D341Med (cell line): ENCODE results near the gene MED10.

ENCODE experiments used
- DNase-seq: peaks from one replicate; pipeline ENCODE4 v3.0.0; 2012; ENCODE audit warnings: low spot score

The MED10 gene

GRCh38 chr5:6348476-6349000, 29.8 kb downstream of the MED10 start:
- no peak for DNase-seq

DNA sequence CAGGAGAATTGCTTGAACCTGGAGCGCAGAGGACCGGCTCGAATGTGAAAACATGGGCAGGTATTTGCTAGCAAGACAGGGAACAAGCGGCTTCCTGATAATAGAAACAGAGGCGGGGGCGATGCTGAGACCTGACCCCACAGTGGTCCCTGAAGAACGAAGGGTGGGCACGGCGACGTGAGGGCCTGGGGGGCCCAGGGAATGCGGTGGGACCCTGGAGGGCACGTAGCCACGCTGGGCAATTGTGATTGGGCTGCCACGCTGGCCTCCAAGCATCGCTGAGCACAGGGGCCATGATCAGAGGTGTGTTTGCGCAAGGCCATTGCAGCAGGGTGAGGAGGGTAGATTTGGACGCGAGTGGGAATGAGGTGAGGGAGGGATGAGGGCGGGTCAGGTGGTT, 30.7 kb downstream of the MED10 start:
- no peak for DNase-seq

- no peak for DNase-seq
These were observed 31.2 kb downstream of the MED10 start for GRCh38 chr5:6347165-6347564.

- DNase-seq = no peak
These were observed 33.8 kb downstream of the MED10 start for GRCh38 chr5:6344593-6344989.

DNA sequence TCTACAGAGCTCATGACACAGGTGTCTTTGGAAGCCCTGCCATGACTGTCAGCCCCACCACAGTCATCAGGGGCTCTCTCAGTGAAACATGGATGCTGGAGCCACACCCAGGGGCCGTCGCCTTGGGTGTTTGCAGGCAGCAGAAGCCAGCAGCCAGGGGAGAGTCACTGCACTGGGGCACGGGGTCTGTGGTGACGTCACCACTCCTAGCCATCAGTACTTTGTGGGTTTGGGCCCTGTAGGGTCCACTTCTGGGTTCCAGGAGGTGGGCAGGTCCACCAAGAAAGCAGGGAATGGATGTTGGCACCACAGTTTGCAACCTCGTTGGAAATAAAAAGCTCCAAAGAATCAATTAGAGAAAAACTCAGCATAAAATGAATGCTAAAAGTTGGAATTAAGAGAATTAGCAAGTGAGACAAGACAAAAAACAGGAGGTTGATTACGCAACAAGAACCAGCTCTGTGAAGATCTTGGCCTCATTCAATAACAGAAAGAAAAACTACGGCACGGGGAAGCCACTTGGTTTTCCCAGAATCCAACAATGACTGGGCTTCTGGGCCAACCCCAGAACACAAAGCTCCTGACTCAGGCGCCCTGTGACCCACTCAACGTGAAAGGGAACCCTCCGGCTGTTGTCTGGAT, 34.3 kb downstream of the MED10 start:
- DNase-seq = no peak

DNA sequence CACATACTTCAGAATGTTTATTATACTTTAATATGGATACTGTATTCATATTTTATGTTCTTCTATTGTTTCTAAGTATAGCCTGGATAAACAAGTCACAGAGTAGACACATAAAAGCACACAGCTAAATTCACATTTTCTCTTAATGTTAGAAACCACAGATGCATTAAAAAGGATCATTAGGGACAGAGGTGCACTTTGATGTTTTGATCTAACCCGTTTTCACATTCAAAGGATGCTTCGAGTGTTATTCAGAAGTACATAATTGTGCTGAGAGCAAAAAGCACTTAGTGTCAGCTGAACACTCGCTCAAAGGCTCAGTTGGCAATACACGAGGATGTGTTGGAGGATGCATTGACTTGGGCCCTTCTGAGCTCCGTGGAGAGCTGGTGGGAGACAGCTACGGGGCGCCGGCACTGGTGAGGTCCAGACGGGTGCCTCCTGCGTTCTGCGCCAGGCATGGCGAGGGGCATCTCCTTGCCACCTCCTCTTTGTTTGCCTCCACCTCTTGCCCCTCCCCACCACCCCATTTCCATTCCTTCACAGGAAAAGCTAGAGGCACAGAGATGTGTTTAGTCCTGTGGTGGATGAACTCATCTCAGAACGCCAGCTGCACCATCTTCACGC, 35.5 kb downstream of the MED10 start:
- DNase-seq = no peak

GRCh38 chr5:6340100-6340499, 38.2 kb downstream of the MED10 start:
- no peak for DNase-seq

DNA sequence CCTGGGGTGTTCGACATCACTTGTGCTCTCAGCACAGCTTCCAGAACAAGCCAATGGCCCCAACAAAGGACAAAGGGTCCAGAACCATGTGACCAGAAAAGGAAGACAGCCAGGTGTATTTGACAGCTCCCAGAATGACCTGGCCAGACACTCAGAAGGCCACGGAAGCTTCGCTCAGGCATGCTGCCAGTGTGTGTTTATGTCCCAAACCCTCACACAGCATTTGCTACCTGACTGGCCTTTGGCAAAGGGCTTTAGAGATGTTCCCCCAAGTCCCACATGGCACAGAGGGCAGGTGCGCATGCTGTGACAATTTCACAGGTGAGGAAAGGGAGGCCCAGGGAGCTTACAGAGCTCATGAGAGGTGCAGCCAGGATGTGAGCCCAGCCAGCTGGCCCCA, 39.5 kb downstream of the MED10 start:
- no peak for DNase-seq

GRCh38 chr5:6338135-6338534, 40.2 kb downstream of the MED10 start:
- DNase-seq = no peak

- no peak for DNase-seq
These were observed 45.0 kb downstream of the MED10 start for GRCh38 chr5:6333182-6333905.

- no peak for DNase-seq
These were observed 50.2 kb downstream of the MED10 start for GRCh38 chr5:6328173-6328572.

GRCh38 chr5:6326776-6327175, 51.6 kb downstream of the MED10 start:
- DNase-seq = no peak

DNA sequence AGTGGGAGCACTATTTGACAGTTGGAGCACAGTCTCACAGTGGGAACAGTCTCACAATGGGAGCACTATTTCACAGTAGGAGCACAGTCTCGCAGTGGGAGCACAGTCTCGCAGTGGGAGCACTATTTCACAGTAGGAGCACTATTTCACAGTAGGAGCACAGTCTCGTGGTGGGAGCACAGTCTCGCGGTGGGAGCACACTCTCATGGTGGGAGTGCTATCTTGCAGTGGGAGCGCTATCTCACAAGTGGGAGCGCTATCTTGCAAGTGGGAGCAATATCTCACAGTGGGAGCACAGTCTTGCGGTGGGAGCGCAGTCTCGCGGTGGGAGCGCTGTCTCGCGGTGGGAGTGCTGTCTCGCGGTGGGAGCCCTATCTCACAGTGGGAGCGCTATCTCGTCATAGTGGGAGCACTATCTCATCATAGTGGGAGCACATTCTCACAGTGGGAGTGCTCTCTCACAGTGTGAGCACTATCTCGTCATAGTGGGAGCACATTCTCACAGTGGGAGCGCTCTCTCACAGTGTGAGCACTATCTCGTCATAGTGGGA, 56.1 kb downstream of the MED10 start:
- no peak for DNase-seq
